Caki2 (cell line): ENCODE data around the gene TBX5. TPM values are rescaled to one million over a fixed set of nuclear protein-coding genes. Genes with fewer than 3 reads are reported as not detected.

Source experiments
- DNase-seq: peaks from one replicate; pipeline ENCODE4 v3.0.0-alpha.2; 2015; ENCODE audit warnings: low read depth
- in situ Hi-C: cut with HindIII; loops from 2 replicates; pipeline ENCODE4 v1.10.0; 2016; ENCODE audit warnings: low sequenced_read_pairs, low pct_unique_long_range_greater_than_20kb, mixed read lengths
- total RNA-seq: library from RNA; depleted of rRNA; stranded (reverse); fragments of >200 nt; shearing (Covaris generic); gene quantifications from 2 replicates; pipeline ENCODE4 v1.2.3, GENCODE V29; 2014; ENCODE audit warnings: low replicate concordance

Gene TBX5
- total RNA-seq, 1 experiment from 2014 or later: not detected

- DNase-seq: no peak
- in situ Hi-C loops: no loop called here
Observed at GRCh38 chr12:114408886-114409851, 3.2 kb upstream of the TBX5 start.

DNA sequence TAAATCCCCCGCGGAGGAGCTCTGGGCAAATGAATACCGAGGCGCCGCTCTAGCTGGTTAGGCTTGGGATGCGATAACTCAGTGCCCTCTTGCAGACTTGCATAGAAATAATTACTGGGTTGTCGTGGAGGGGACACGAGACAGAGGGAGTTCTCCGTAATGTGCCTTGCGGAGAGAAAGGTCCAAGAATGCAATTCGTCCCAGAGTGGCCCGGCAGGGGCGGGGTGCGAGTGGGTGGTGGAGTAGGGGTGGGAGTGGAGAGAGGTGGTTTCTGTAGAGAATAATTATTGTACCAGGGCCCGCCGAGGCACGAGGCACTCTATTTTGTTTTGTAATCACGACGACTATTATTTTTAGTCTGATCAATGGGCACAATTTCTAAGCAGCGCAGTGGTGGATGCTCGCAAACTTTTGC, 2.5 kb upstream of the TBX5 start:
- no peak for DNase-seq
- in situ Hi-C loops: no loop called here

- in situ Hi-C loops: no loop called here
Observed at GRCh38 chr12:114407842-114408411, 2.0 kb upstream of the TBX5 start.

GRCh38 chr12:114406984-114407841, 1.3 kb upstream of the TBX5 start:
- DNase-seq: no peak
- in situ Hi-C loops: no loop called here

More at GRCh38 chr12:114407842-114408411, 2.0 kb upstream of the TBX5 start:
- no peak for DNase-seq

DNA sequence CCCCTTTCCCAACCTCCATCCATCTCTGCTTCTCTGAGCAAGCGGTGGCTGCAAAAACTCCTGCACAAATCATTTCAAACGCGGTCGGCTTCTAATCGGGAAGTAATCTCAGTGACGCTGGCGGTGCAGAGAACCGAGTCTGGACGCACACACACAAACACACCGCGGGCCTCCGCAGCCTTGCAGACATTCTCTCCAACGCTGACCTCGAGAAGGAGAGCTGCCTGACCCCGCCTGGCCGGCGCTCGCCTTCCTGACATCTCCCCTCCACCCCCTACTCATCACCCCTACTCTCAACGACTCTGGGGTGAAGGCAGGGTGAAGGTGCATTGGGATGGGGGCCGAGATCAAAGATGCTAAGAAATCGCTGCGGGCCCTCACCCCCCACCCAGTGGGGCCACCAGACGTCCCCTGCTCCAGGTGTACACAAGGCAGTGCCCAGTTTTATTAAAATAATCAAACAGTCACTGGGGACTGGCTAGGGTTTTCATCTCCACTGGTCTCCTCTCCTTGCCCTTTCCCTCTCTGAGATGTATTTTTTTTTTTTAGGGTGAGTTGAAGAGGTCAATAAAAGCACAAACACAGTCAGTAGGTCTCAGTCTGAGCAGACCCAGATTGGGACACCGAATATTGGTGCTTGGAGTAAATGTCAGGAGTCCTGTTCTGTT, 506 bp upstream of the TBX5 start:
- DNase-seq: no peak
- in situ Hi-C loops: no loop called here

DNA sequence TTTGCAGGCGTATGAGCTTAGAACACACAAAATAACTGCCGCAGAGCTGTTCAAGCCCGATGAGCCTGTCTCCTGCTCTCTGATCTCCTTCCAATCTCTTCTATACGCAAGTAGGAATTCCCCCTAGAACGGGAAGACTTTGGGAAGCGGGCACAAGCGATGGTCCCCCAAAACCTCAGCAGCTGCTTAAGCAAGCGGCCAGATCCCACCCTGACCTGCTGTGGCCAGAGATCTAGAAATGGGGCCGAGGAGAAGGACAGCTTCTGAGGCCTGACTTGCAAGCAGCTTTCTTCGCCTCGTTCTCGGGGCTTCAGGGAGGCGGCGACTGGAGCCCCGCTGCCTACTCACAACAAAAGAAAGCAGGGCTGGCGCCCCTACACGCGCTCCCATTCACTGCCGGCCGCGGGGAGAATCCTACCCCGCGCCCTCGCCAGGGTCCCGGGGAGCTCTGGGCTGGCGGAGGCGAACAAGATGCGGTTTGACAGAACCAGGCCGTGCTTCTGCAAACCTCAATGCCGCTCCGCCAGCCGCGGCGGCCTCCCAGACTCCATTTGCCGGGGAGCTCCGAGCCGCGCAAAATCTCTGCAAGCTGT, 922 bp downstream of the TBX5 start:
- in situ Hi-C loops: no loop called here
- DNase-seq: no peak

DNA sequence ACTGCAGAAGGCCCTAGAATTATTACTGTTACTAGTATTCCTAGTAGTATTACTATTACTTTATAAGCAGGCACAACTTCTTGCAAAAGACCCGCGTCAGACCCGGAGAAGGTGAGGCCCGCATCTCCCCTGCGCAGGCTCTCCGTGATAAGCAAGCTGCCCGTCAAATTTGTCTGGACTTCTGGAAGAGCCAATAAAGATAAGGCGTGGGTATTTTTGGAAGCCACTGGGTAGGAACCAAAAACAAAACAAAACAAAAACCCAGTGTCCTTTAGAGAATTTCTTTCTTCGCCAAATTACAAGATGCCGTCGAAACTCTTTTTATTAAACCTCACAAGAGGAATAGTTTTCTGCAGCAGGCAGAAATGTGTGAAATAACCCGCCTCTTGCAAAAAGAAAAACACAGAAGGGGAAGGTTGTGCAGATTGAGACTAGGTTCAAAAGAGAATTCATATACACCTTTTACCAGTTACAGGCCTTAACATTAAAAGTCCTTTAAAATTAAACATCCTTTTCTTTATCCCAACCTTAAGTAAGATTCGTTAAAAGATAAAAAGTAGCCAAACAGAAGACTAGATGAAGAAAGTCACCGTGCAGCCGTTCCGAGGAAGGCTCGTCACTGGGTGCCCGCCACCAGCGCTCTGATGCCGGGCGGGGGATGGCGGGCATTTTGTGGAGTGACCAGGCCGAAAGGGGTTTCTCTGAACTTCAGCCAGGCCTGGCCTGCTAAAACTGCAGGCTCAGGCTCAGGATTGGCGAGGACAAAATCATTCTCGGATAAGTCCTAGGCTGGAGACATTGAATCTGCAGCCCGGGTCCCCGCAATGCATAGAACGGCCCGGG, 1.6 kb downstream of the TBX5 start:
- in situ Hi-C loops: no loop called here
- DNase-seq: no peak

DNA sequence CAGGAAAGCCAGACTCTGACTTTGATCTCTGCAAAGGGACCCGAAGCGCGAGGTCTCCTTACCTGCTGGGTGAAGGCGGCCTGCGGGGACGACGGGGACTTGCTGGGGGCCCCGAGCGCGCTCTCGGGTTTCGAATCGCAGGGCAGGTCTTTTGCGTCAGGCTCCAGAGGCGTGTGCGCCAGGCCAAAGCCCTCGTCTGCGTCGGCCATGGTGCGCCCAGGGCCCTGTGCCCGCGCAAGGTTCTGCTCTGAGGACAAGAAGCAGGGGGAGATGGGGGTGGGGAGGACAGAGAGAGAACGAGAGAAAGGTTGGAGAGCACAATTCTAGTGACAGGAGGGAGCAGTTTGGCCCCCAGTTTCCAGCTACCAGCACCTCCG, 2.3 kb downstream of the TBX5 start:
- in situ Hi-C loops: no loop called here
- no peak for DNase-seq

DNA sequence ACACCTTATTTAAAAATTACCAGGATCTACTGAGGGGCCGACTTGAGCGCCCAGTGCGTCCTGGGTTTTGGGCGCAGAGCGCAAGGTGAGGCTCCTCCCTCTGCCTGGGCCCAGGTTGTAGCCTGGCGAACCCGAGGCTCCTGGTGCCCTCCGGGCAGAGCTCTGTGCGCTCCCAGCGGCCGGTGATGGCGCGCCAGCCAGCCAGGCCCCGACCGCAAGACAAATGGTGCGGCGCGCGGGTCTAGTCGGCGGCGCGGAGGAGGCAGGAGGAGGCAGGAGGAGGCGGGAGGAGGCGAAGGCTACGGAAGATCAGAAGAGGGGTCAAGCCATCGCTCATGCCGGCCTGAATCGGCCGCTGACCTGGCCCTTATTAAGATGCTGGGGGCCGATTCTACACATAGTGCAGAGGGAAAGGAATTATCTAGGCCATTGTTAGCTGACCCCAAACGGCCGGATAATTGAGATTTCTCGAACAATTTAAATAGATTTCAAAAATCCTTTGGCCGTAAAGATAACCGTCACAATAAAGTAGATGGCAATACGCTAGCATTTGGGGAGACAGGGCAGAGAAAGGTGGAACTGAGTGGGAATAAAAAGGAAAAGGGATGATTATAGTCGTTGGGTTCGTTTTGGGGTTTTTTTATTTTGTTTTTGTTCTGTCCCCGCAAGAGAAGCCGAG, 2.8 kb downstream of the TBX5 start:
- in situ Hi-C loops: no loop called here
- no peak for DNase-seq

DNA sequence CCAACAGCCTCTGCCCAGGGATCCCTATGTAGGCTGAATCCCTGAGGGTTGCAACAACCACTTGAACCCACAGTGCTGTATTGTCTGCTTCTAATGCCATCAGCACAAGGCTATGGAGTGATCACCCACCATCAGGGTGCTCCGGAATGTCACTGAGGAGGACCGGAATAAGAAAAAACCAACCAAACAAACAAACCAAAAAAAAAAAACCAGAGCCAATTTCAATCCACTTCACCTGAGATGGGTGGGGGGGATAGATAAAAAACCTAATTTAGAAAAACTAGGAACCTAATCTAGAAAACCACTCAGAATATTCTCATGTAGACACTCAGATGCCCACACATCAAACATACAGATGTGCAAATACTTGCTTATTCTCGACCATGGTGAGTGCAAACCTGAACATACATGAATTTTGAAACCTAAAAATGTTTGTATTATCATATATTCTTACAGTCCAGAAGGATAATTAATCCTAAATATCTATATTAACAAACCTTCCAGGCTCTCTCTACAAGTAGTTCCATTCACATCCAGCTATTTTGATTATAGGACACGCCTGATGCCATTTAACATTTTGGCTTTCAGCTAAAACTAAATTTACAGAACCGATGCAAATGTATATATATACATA, 3.7 kb downstream of the TBX5 start:
- in situ Hi-C loops: no loop called here
- DNase-seq: no peak

DNA sequence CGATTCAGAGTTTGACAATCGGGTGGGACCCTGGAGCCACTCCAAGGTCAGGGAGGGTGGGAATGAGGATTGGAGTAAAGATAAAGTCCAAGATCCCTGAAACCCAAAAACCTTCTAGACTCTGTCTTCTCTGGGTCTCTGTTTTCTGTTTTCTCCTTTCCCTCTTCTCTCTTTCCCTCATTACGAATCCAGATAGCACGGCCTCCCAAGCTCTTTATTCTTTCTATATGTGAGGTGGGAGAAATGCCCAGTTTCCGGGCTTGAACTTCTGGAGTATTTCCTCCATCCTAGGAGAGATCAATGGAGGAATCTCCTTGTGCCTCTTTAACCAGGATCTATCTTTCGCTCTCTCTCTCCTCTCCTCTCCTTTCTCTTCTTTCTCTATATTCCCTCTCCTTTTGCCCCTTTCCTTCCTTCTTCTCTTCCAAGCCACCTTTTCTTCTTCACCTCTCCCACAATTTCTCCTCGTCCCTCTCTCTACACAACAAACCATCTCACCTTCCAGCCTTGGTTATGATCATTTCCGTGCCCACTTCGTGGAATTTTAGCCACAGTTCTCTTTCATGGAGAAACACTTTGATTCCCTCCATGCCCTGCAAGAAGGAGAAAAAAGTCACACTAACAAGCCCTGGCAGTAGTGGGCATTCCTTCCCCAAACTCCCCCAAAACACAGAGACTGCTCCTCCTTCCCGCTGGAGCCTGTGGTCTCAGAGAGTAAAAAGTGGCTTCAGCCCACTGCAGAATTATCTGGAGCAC, 4.4 kb downstream of the TBX5 start:
- in situ Hi-C loops: no loop called here
- no peak for DNase-seq

GRCh38 chr12:114400925-114401324, 5.0 kb downstream of the TBX5 start:
- no peak for DNase-seq
- in situ Hi-C loops: no loop called here

DNA sequence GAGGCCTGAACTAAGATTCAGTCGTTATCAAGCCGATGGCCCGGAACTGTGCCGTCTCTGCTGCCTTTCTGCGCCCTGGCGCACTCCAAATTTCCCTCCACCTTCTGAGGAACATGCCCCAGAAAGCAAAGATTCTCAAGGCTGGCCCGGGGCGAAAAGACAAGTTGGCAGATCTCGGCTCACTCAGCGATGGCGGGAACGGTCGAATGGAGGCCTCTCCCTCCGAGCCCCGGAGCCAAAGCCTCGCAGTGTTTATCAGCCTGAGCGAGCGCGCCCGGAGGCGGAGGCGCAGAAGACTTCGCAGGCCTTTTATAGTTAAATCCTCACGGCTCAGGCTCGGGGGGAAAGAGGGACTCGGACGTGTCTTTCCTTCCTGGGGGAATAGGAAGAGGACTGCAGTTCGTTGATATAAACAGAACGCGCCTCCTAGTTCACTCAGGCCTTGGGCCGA, 5.6 kb downstream of the TBX5 start:
- no peak for DNase-seq
- in situ Hi-C loops: no loop called here

GRCh38 chr12:114399664-114400211, 6.2 kb downstream of the TBX5 start:
- in situ Hi-C loops: no loop called here
- DNase-seq: no peak
